ENCODE measurements around the gene DNAH8.
"Not testable (repeated sequence)": the region's sequence is repeated elsewhere in the genome, so short reads cannot be mapped to it uniquely, and the experiment has no call there.

Gene DNAH8

GRCh38 chr6:38684904-38685303, 30.2 kb upstream of the DNAH8 start:
- no peaks in the 10 kb centered on the region for H3K9me3 ChIP-seq (ENCODE audit: control insufficient read depth in 1 of 2, low read length in 2 of 2)
- H3K4me3 ChIP-seq (ENCODE audit: low read depth in 1 of 2, low read length in 2 of 2), result no peak overlapping the region
- H3K36me3 ChIP-seq (ENCODE audit: control insufficient read depth in 1 of 2, insufficient read depth in 2 of 2, low read length in 2 of 2), result peaks cover 6 to 12% of the 10 kb centered on the region in 2 donors
- no peaks in the 10 kb centered on the region for H3K27me3 ChIP-seq (ENCODE audit: control insufficient read depth in 1 of 2, insufficient read depth in 2 of 2, low read length in 2 of 2)
- peaks cover 10 to 15% of the 10 kb centered on the region in 2 donors for H3K4me1 ChIP-seq (ENCODE audit: control insufficient read depth in 1 of 2, insufficient read depth in 2 of 2, low read length in 2 of 2)
- no peak overlapping the region for H3K9ac ChIP-seq (ENCODE audit: low read depth in 1 of 2, low read length in 2 of 2)
- H3K27ac ChIP-seq (ENCODE audit: low read depth, low read length), result no peak overlapping the region

GRCh38 chr6:38686270-38687042, 28.7 kb upstream of the DNAH8 start:
- no peak overlapping the region for H3K4me3 ChIP-seq (ENCODE audit: low read depth in 1 of 2, low read length in 2 of 2)
- no peaks in the 10 kb centered on the region for H3K27me3 ChIP-seq (ENCODE audit: control insufficient read depth in 1 of 2, insufficient read depth in 2 of 2, low read length in 2 of 2)
- no peak overlapping the region for H3K27ac ChIP-seq (ENCODE audit: low read depth, low read length)
- no peaks in the 10 kb centered on the region for H3K9me3 ChIP-seq (ENCODE audit: control insufficient read depth in 1 of 2, low read length in 2 of 2)
- H3K36me3 ChIP-seq (ENCODE audit: control insufficient read depth in 1 of 2, insufficient read depth in 2 of 2, low read length in 2 of 2), result peaks cover 5 to 12% of the 10 kb centered on the region in 2 donors
- H3K9ac ChIP-seq (ENCODE audit: low read depth in 1 of 2, low read length in 2 of 2), result no peak overlapping the region
- peaks cover 10 to 15% of the 10 kb centered on the region in 2 donors for H3K4me1 ChIP-seq (ENCODE audit: control insufficient read depth in 1 of 2, insufficient read depth in 2 of 2, low read length in 2 of 2)

- H3K27ac ChIP-seq (ENCODE audit: low read depth, low read length), result no peak overlapping the region
- no peak overlapping the region for H3K9ac ChIP-seq (ENCODE audit: low read depth in 1 of 2, low read length in 2 of 2)
- H3K4me1 ChIP-seq (ENCODE audit: control insufficient read depth in 1 of 2, insufficient read depth in 2 of 2, low read length in 2 of 2), result peaks cover 10 to 15% of the 10 kb centered on the region in 2 donors
- H3K9me3 ChIP-seq (ENCODE audit: control insufficient read depth in 1 of 2, low read length in 2 of 2), result no peaks in the 10 kb centered on the region
- peaks cover 0 to 6% of the 10 kb centered on the region in 2 donors for H3K36me3 ChIP-seq (ENCODE audit: control insufficient read depth in 1 of 2, insufficient read depth in 2 of 2, low read length in 2 of 2)
- H3K27me3 ChIP-seq (ENCODE audit: control insufficient read depth in 1 of 2, insufficient read depth in 2 of 2, low read length in 2 of 2), result no peaks in the 10 kb centered on the region
- H3K4me3 ChIP-seq (ENCODE audit: low read depth in 1 of 2, low read length in 2 of 2), result no peak overlapping the region
These were observed 28.1 kb upstream of the DNAH8 start for GRCh38 chr6:38687043-38687353.

- Histone ChIP-seq H3K4me1 (ENCODE audit: control insufficient read depth in 1 of 2, insufficient read depth in 2 of 2, low read length in 2 of 2) (peaks cover 10 to 15% of the 10 kb centered on the region in 2 donors), H3K9me3 (ENCODE audit: control insufficient read depth in 1 of 2, low read length in 2 of 2) (no peaks in the 10 kb centered on the region), H3K27me3 (ENCODE audit: control insufficient read depth in 1 of 2, insufficient read depth in 2 of 2, low read length in 2 of 2) (no peaks in the 10 kb centered on the region), H3K4me3 (ENCODE audit: low read depth in 1 of 2, low read length in 2 of 2) (no peak overlapping the region), H3K27ac (ENCODE audit: low read depth, low read length) (no peak overlapping the region), H3K36me3 (ENCODE audit: control insufficient read depth in 1 of 2, insufficient read depth in 2 of 2, low read length in 2 of 2) (peaks cover 0 to 6% of the 10 kb centered on the region in 2 donors), H3K9ac (ENCODE audit: low read depth in 1 of 2, low read length in 2 of 2) (no peak overlapping the region)
These were observed 27.6 kb upstream of the DNAH8 start for GRCh38 chr6:38687549-38687948.

- Histone ChIP-seq H3K36me3 (ENCODE audit: control insufficient read depth in 1 of 2, insufficient read depth in 2 of 2, low read length in 2 of 2) (no peaks in the 10 kb centered on the region), H3K4me3 (ENCODE audit: low read depth in 1 of 2, low read length in 2 of 2) (peak overlapping the region in 1 of 2 donors; percentile 28), H3K27me3 (ENCODE audit: control insufficient read depth in 1 of 2, insufficient read depth in 2 of 2, low read length in 2 of 2) (no peaks in the 10 kb centered on the region), H3K4me1 (ENCODE audit: control insufficient read depth in 1 of 2, insufficient read depth in 2 of 2, low read length in 2 of 2) (peaks cover 10 to 15% of the 10 kb centered on the region in 2 donors), H3K9ac (ENCODE audit: low read depth in 1 of 2, low read length in 2 of 2) (no peak overlapping the region), H3K27ac (ENCODE audit: low read depth, low read length) (no peak overlapping the region), H3K9me3 (ENCODE audit: control insufficient read depth in 1 of 2, low read length in 2 of 2) (no peaks in the 10 kb centered on the region)
These were observed 26.5 kb upstream of the DNAH8 start for GRCh38 chr6:38688579-38689087.

GRCh38 chr6:38695227-38695900, 19.7 kb upstream of the DNAH8 start:
- H3K4me3 ChIP-seq (ENCODE audit: low read depth in 1 of 2, low read length in 2 of 2), result no peak overlapping the region
- H3K9me3 ChIP-seq (ENCODE audit: control insufficient read depth in 1 of 2, low read length in 2 of 2), result peaks cover 4% of the 10 kb centered on the region in 2 donors
- no peak overlapping the region for H3K27ac ChIP-seq (ENCODE audit: low read depth, low read length)
- H3K9ac ChIP-seq (ENCODE audit: low read depth in 1 of 2, low read length in 2 of 2), result no peak overlapping the region
- H3K36me3 ChIP-seq (ENCODE audit: control insufficient read depth in 1 of 2, insufficient read depth in 2 of 2, low read length in 2 of 2), result no peaks in the 10 kb centered on the region
- H3K27me3 ChIP-seq (ENCODE audit: control insufficient read depth in 1 of 2, insufficient read depth in 2 of 2, low read length in 2 of 2), result no peaks in the 10 kb centered on the region
- H3K4me1 ChIP-seq (ENCODE audit: control insufficient read depth in 1 of 2, insufficient read depth in 2 of 2, low read length in 2 of 2), result peaks cover 10% of the 10 kb centered on the region in 2 donors

- H3K4me1 ChIP-seq (ENCODE audit: control insufficient read depth in 1 of 2, insufficient read depth in 2 of 2, low read length in 2 of 2), result peaks cover 10% of the 10 kb centered on the region in 2 donors
- H3K36me3 ChIP-seq (ENCODE audit: control insufficient read depth in 1 of 2, insufficient read depth in 2 of 2, low read length in 2 of 2), result no peaks in the 10 kb centered on the region
- no peaks in the 10 kb centered on the region for H3K27me3 ChIP-seq (ENCODE audit: control insufficient read depth in 1 of 2, insufficient read depth in 2 of 2, low read length in 2 of 2)
- H3K4me3 ChIP-seq (ENCODE audit: low read depth in 1 of 2, low read length in 2 of 2), result no peak overlapping the region
- peaks cover 5% of the 10 kb centered on the region in 2 donors for H3K9me3 ChIP-seq (ENCODE audit: control insufficient read depth in 1 of 2, low read length in 2 of 2)
- H3K9ac ChIP-seq (ENCODE audit: low read depth in 1 of 2, low read length in 2 of 2), result no peak overlapping the region
- no peak overlapping the region for H3K27ac ChIP-seq (ENCODE audit: low read depth, low read length)
These were observed 19.2 kb upstream of the DNAH8 start for GRCh38 chr6:38695933-38696332.

GRCh38 chr6:38696345-38696744, 18.8 kb upstream of the DNAH8 start:
- no peaks in the 10 kb centered on the region for H3K27me3 ChIP-seq (ENCODE audit: control insufficient read depth in 1 of 2, insufficient read depth in 2 of 2, low read length in 2 of 2)
- no peaks in the 10 kb centered on the region for H3K36me3 ChIP-seq (ENCODE audit: control insufficient read depth in 1 of 2, insufficient read depth in 2 of 2, low read length in 2 of 2)
- H3K4me1 ChIP-seq (ENCODE audit: control insufficient read depth in 1 of 2, insufficient read depth in 2 of 2, low read length in 2 of 2), result peaks cover 10% of the 10 kb centered on the region in 2 donors
- no peak overlapping the region for H3K4me3 ChIP-seq (ENCODE audit: low read depth in 1 of 2, low read length in 2 of 2)
- no peak overlapping the region for H3K27ac ChIP-seq (ENCODE audit: low read depth, low read length)
- peaks cover 5% of the 10 kb centered on the region in 2 donors for H3K9me3 ChIP-seq (ENCODE audit: control insufficient read depth in 1 of 2, low read length in 2 of 2)
- H3K9ac ChIP-seq (ENCODE audit: low read depth in 1 of 2, low read length in 2 of 2), result no peak overlapping the region

GRCh38 chr6:38697846-38698245, 17.3 kb upstream of the DNAH8 start:
- Histone ChIP-seq H3K9ac (ENCODE audit: low read depth in 1 of 2, low read length in 2 of 2) (no peak overlapping the region), H3K9me3 (ENCODE audit: control insufficient read depth in 1 of 2, low read length in 2 of 2) (peaks cover 5% of the 10 kb centered on the region in 2 donors), H3K36me3 (ENCODE audit: control insufficient read depth in 1 of 2, insufficient read depth in 2 of 2, low read length in 2 of 2) (no peaks in the 10 kb centered on the region), H3K4me1 (ENCODE audit: control insufficient read depth in 1 of 2, insufficient read depth in 2 of 2, low read length in 2 of 2) (peaks cover 10 to 13% of the 10 kb centered on the region in 2 donors), H3K27me3 (ENCODE audit: control insufficient read depth in 1 of 2, insufficient read depth in 2 of 2, low read length in 2 of 2) (no peaks in the 10 kb centered on the region), H3K4me3 (ENCODE audit: low read depth in 1 of 2, low read length in 2 of 2) (no peak overlapping the region), H3K27ac (ENCODE audit: low read depth, low read length) (no peak overlapping the region)

GRCh38 chr6:38699702-38700101, 15.4 kb upstream of the DNAH8 start:
- not testable (repeated sequence) for H3K27me3 ChIP-seq (ENCODE audit: control insufficient read depth in 1 of 2, insufficient read depth in 2 of 2, low read length in 2 of 2); H3K4me3 ChIP-seq (ENCODE audit: low read depth in 1 of 2, low read length in 2 of 2); H3K36me3 ChIP-seq (ENCODE audit: control insufficient read depth in 1 of 2, insufficient read depth in 2 of 2, low read length in 2 of 2); H3K27ac ChIP-seq (ENCODE audit: low read depth, low read length); H3K9me3 ChIP-seq (ENCODE audit: control insufficient read depth in 1 of 2, low read length in 2 of 2); H3K9ac ChIP-seq (ENCODE audit: low read depth in 1 of 2, low read length in 2 of 2)
- H3K4me1 ChIP-seq (ENCODE audit: control insufficient read depth in 1 of 2, insufficient read depth in 2 of 2, low read length in 2 of 2), result peaks cover 13% of the 10 kb centered on the region in 2 donors

All from duodenal mucosa (tissue), 2 donors.